ENCODE results near the gene USH1C.

USH1C gene

DNA sequence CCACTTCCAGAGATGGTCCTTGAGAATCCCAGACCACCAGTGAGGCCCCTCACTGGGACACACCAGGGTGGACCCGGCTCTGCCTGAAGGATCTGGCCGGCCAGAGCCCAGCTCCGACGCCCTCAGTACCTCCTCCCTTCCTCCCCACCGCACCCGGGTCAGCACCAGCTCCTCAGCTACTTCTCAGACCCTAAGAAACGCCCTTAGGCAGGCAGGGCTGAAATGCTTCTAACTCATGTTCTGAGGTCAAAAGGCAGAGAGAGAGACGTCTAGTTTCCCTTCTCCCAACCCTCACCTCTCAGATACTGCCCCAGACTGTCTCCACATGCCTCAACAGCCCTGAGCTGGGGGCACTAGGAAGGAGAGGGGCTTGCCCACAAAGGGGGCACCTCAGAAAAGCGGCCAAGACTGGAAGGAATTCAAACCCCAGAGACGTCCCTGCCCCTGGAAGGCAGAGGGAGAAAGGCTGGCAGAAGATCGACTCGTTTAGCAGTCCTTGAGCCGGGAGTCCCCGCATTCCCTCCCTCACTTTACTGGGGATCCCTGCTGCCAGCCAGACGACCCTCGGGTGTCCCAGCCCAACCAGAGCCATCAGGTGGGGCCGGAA lies 539 bp downstream of the USH1C start:
- DNase-seq: no peak

DNA sequence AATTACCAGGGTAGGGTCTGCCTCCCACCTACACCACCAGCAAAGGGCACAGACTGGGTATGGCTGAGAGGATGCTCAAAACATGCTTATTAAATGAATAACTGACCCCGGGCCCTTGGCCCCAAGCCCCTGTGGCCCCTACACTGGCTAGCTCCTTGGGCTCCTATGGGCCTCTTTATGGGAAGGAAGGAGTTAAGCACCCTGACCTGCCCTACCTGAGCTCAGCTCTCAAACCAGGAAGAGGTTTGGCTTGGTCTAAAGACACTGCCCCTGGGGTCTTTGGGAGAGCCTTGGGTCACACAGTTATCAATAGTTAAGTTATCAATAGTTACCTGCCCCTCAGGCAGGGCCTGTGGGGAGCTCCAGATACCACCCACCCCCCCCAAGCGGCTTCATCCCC lies 1.2 kb downstream of the USH1C start:
- no peak for DNase-seq

- no peak for DNase-seq
Measured at GRCh38 chr11:17542249-17542648, 2.0 kb downstream of the USH1C start.

DNA sequence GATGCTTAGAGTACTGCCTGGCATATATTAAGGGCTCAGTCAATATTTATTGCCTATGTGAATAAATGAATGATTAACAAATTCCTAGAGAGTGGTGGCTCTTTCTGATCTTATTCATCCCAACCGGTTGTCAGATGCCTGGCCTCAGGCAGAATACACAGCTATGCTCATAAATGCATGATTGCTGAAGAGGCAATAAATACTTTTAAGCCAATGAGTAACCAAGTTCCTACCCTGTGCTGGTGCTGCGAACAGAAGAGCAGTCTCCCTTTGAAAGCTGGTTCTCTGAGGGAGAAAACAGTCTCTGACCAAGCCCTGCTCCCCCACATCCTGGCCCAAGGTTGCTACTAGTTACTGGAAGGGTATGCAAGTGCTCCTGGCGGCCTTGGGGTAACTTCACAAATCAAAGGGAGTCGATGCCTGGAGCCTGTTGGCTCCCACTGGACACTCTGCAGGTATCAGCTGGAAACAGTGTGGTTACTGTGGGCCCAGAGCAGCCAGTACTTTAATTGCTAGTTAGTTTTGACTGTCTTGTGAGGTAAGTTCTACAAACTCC lies 2.8 kb downstream of the USH1C start:
- DNase-seq: no peak

DNA sequence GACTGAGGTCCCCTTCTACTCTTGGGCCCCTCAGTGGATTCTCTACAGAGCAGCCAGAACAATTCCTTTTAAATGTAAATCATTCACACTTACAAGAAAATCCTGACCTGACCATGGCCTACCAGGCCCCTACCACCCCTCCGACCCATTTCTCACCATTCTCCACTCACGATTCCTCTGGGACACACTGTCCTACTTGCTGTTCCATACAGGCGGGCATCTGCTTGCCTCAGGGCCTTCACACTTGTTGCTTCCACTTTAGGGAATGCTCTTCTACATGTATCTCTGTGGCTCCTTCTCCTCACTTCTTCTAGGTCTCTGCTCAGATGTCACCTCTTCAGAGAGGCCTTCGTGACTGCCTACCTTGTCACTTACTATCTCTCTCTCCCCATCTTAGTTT lies 3.4 kb downstream of the USH1C start:
- no peak for DNase-seq

- DNase-seq: no peak
Measured at GRCh38 chr11:17538731-17539130, 5.5 kb downstream of the USH1C start.

GRCh38 chr11:17538054-17538453 lies 6.2 kb downstream of the USH1C start:
- no peak for DNase-seq

DNA sequence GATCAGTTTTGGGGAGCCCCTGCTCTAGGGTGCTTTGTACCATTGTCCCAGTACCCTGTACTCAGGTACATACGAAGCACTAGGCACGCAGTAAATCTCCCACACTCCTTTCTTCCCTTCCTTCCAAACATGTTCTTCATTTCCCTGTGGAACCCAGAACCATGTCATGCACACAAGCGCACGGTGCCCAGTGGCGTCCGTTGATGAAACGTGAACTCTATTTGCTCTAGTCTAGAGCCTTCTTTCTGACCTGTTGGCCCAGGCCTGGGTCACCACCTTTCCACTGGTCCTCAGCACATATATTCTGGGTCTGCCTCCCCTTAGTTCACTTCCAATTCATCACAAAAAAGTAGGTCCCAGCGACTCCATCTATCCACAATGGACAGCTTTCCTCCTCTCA lies 7.0 kb downstream of the USH1C start:
- DNase-seq: no peak

- no peak for DNase-seq
Measured at GRCh38 chr11:17535488-17535887, 8.7 kb downstream of the USH1C start.

DNA sequence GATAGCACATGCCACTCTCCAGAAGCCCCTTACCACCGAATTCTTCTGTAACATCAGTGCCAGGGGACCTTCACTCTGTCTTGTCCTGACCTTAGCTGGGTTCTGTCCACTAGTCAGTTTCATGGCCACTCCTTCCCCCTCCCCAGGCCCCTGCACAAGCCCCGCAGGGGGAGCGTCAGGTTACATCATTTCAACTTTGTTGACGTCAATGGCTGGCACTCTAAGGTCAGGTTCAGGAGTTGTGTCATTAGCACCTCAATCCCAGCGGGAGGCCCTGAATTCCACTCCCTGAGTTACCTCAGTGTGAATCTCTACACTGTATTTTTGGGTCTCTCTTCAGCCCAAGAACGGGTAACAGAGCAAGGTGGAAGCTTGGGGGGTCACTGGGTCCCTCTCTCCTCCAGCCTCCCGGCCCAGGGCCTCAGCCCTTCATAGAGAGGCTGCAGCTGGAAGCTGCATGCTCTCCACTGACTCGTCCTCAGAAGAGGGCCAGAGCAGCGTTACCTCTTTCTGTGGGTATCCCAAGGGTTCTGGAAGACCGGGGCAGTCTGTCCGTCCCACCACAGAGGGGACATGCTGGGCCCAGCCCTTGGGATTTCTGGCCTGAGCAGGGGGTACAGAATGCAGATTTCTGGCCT lies 10.3 kb downstream of the USH1C start:
- DNase-seq: no peak

GRCh38 chr11:17533341-17533740 lies 10.9 kb downstream of the USH1C start:
- DNase-seq: no peak

DNA sequence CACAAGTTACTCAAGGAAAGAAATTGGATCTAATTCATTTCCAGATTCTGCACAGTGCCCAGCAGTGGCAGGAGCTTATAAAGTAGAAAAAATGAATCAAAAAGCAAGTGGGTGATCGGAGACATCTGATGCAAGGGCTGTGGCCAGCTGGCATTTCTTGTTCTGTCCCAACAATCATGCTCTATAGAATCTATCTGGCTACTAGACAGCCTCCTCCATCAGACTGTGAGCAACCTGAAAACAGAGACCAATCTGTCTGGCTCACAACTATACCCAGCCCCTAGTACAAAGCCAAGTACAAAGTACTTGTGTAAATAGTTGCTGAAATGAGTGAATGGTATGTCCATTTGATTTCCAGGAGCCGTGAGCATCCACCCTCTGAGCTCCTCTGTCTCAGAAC lies 11.4 kb downstream of the USH1C start:
- DNase-seq: no peak

GRCh38 chr11:17531636-17532113 lies 12.5 kb downstream of the USH1C start:
- DNase-seq: no peak

GRCh38 chr11:17531071-17531600 lies 13.1 kb downstream of the USH1C start:
- DNase-seq: no peak

DNA sequence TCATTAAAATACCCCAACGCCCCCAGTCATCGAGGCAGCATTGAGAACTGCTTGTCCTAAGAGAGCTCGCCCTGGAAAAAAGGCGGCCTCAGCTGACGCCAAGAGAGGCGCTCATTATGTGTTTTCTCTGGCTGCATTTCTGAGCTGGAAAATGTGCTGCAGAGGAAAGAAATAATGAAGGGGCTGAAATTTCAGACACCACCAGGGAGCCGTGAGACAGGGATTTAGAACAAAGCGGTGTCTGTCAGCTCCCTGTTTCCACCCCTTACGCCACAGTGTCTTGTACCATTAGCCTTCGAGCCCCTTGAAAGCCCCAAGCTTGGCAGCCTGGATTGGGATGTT lies 14.4 kb downstream of the USH1C start:
- DNase-seq: no peak

- no peak for DNase-seq
Measured at GRCh38 chr11:17528906-17529843, 15.0 kb downstream of the USH1C start.

- peak; percentile 38 for DNase-seq
Measured at GRCh38 chr11:17528181-17528691, 16.0 kb downstream of the USH1C start.

- DNase-seq: no peak
Measured at GRCh38 chr11:17527628-17527995, 16.6 kb downstream of the USH1C start.

- DNase-seq: no peak
Measured at GRCh38 chr11:17526931-17527627, 17.1 kb downstream of the USH1C start.

- no peak for DNase-seq
Measured at GRCh38 chr11:17526326-17526725, 17.9 kb downstream of the USH1C start.

DNA sequence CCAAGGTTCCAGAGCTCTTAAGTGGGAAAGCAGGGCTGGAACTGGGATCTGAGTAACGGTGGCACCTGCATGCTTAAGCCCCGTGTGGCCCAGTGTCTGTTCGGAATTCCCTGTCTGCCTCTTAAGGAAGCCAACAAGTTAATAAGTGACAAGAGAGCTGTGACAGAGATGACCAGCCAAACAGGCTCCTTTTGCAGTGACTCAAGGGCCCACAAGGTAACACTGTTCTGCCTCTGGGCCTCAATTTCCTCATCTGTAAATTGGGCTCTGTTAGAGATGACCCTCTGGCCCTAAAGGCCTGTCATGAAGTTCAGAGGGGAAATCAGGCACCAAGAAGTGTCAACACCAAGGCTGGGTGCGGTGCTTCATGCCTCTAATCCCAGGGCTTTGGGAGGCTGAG lies 18.6 kb downstream of the USH1C start:
- no peak for DNase-seq

GRCh38 chr11:17524221-17524620 lies 20.0 kb downstream of the USH1C start:
- DNase-seq: no peak

DNA sequence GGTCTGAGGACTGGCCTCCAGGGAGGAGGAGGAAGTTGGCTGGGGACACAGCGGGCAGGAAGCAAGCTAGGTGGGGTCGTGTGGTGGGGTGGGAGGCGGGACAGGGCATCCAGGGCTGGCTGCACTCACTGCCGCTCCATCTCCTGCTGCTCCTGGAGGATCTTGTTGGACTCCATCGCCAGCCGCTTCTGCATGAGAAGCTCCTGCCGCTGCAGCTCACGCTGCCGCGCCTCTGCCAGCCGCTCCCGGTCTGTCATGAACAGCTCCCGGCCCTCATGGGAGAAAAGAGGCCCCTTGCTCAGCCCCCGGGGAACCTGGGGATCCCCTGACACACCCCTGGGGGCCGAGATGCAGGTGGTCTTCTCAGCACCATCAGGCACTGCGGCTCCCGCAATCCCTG lies 21.6 kb downstream of the USH1C start:
- DNase-seq: no peak

All from CD4-positive, alpha-beta T cell treated with Interleukin-10 for 1 hour (primary cell).